ENCODE data around the gene SYNDIG1. TPM values are rescaled to one million over a fixed set of nuclear protein-coding genes. Genes with fewer than 3 reads are reported as not detected.
A peak's percentile ranks its signal among the peaks of the same experiment; 100 is the strongest.

Gene SYNDIG1
- total and polyA plus RNA-seq, 2 donors = 1.7 to 2.2 TPM

GRCh38 chr20:24628985-24629384, 159.6 kb downstream of the SYNDIG1 start:
- Histone ChIP-seq H3K27ac (ENCODE audit: low read depth) (no peak overlapping the region), H3K4me1 (ENCODE audit: insufficient read depth) (no peaks in the 10 kb centered on the region), H3K36me3 (ENCODE audit: insufficient read depth) (no peaks in the 10 kb centered on the region), H3K4me3 (ENCODE audit: low read depth, low read length) (no peak overlapping the region)
- no peak for DNase-seq (ENCODE audit: extremely low spot score)
- WGBS = 92% methylated on average over 6 of the region's 6 CpGs

- DNase-seq (ENCODE audit: extremely low spot score) = peak; percentile 33
- Histone ChIP-seq H3K27ac (ENCODE audit: low read depth) (no peak overlapping the region), H3K36me3 (ENCODE audit: insufficient read depth) (no peaks in the 10 kb centered on the region), H3K4me3 (ENCODE audit: low read depth, low read length) (no peak overlapping the region), H3K4me1 (ENCODE audit: insufficient read depth) (no peaks in the 10 kb centered on the region)
- WGBS = 60% methylated on average over 3 of the region's 3 CpGs
These were observed 160.2 kb downstream of the SYNDIG1 start for GRCh38 chr20:24629668-24630067.

- no peaks in the 10 kb centered on the region for H3K36me3 ChIP-seq (ENCODE audit: insufficient read depth)
- H3K4me3 ChIP-seq (ENCODE audit: low read depth, low read length) = no peak overlapping the region
- H3K4me1 ChIP-seq (ENCODE audit: insufficient read depth) = no peaks in the 10 kb centered on the region
- WGBS = 98% methylated on average over 6 of the region's 6 CpGs
- no peak for DNase-seq (ENCODE audit: extremely low spot score)
- no peak overlapping the region for H3K27ac ChIP-seq (ENCODE audit: low read depth)
These were observed 161.2 kb downstream of the SYNDIG1 start for GRCh38 chr20:24630486-24631172.

GRCh38 chr20:24631173-24631505, 161.7 kb downstream of the SYNDIG1 start:
- Histone ChIP-seq H3K4me1 (ENCODE audit: insufficient read depth) (no peaks in the 10 kb centered on the region), H3K4me3 (ENCODE audit: low read depth, low read length) (no peak overlapping the region), H3K27ac (ENCODE audit: low read depth) (no peak overlapping the region), H3K36me3 (ENCODE audit: insufficient read depth) (no peaks in the 10 kb centered on the region)
- WGBS = 96% methylated on average over 11 of the region's 11 CpGs
- no peak for DNase-seq (ENCODE audit: extremely low spot score)

GRCh38 chr20:24632581-24632980, 163.2 kb downstream of the SYNDIG1 start:
- no peak overlapping the region for H3K4me3 ChIP-seq (ENCODE audit: low read depth, low read length)
- WGBS = 45% methylated on average over 7 of the region's 7 CpGs
- no peaks in the 10 kb centered on the region for H3K4me1 ChIP-seq (ENCODE audit: insufficient read depth)
- H3K36me3 ChIP-seq (ENCODE audit: insufficient read depth) = no peaks in the 10 kb centered on the region
- H3K27ac ChIP-seq (ENCODE audit: low read depth) = no peak overlapping the region
- no peak for DNase-seq (ENCODE audit: extremely low spot score)

GRCh38 chr20:24633026-24633425, 163.6 kb downstream of the SYNDIG1 start:
- no peak for DNase-seq (ENCODE audit: extremely low spot score)
- Histone ChIP-seq H3K36me3 (ENCODE audit: insufficient read depth) (no peaks in the 10 kb centered on the region), H3K4me3 (ENCODE audit: low read depth, low read length) (no peak overlapping the region), H3K27ac (ENCODE audit: low read depth) (no peak overlapping the region), H3K4me1 (ENCODE audit: insufficient read depth) (no peaks in the 10 kb centered on the region)
- 65% methylated on average over 12 of the region's 12 CpGs for WGBS

- no peak overlapping the region for H3K27ac ChIP-seq (ENCODE audit: low read depth)
- H3K4me3 ChIP-seq (ENCODE audit: low read depth, low read length) = no peak overlapping the region
- no peak for DNase-seq (ENCODE audit: extremely low spot score)
- H3K4me1 ChIP-seq (ENCODE audit: insufficient read depth) = no peaks in the 10 kb centered on the region
- H3K36me3 ChIP-seq (ENCODE audit: insufficient read depth) = no peaks in the 10 kb centered on the region
- 90% methylated on average over 10 of the region's 10 CpGs for WGBS
These were observed 164.1 kb downstream of the SYNDIG1 start for GRCh38 chr20:24633521-24633920.

- Histone ChIP-seq H3K36me3 (ENCODE audit: insufficient read depth) (no peaks in the 10 kb centered on the region), H3K27ac (ENCODE audit: low read depth) (no peak overlapping the region), H3K4me3 (ENCODE audit: low read depth, low read length) (no peak overlapping the region), H3K4me1 (ENCODE audit: insufficient read depth) (no peaks in the 10 kb centered on the region)
- no peak for DNase-seq (ENCODE audit: extremely low spot score)
- 46% methylated on average over 9 of the region's 9 CpGs for WGBS
These were observed 165.4 kb downstream of the SYNDIG1 start for GRCh38 chr20:24634855-24635254.

- 77% methylated on average over 2 of the region's 2 CpGs for WGBS
- Histone ChIP-seq H3K4me3 (ENCODE audit: low read depth, low read length) (no peak overlapping the region), H3K4me1 (ENCODE audit: insufficient read depth) (no peaks in the 10 kb centered on the region), H3K27ac (ENCODE audit: low read depth) (no peak overlapping the region), H3K36me3 (ENCODE audit: insufficient read depth) (no peaks in the 10 kb centered on the region)
- DNase-seq (ENCODE audit: extremely low spot score) = no peak
These were observed 167.2 kb downstream of the SYNDIG1 start for GRCh38 chr20:24636626-24637025.

GRCh38 chr20:24637087-24637486, 167.7 kb downstream of the SYNDIG1 start:
- no peak for DNase-seq (ENCODE audit: extremely low spot score)
- H3K4me3 ChIP-seq (ENCODE audit: low read depth, low read length) = no peak overlapping the region
- 86% methylated on average over 4 of the region's 4 CpGs for WGBS
- H3K36me3 ChIP-seq (ENCODE audit: insufficient read depth) = no peaks in the 10 kb centered on the region
- H3K4me1 ChIP-seq (ENCODE audit: insufficient read depth) = no peaks in the 10 kb centered on the region
- no peak overlapping the region for H3K27ac ChIP-seq (ENCODE audit: low read depth)

GRCh38 chr20:24637941-24638340, 168.5 kb downstream of the SYNDIG1 start:
- no peaks in the 10 kb centered on the region for H3K4me1 ChIP-seq (ENCODE audit: insufficient read depth)
- H3K27ac ChIP-seq (ENCODE audit: low read depth) = no peak overlapping the region
- H3K4me3 ChIP-seq (ENCODE audit: low read depth, low read length) = no peak overlapping the region
- H3K36me3 ChIP-seq (ENCODE audit: insufficient read depth) = no peaks in the 10 kb centered on the region
- WGBS = 86% methylated on average over 6 of the region's 6 CpGs
- no peak for DNase-seq (ENCODE audit: extremely low spot score)

- WGBS = 73% methylated on average over 12 of the region's 12 CpGs
- Histone ChIP-seq H3K36me3 (ENCODE audit: insufficient read depth) (no peaks in the 10 kb centered on the region), H3K4me3 (ENCODE audit: low read depth, low read length) (no peak overlapping the region), H3K27ac (ENCODE audit: low read depth) (no peak overlapping the region), H3K4me1 (ENCODE audit: insufficient read depth) (no peaks in the 10 kb centered on the region)
- no peak for DNase-seq (ENCODE audit: extremely low spot score)
These were observed 169.4 kb downstream of the SYNDIG1 start for GRCh38 chr20:24638591-24639548.

GRCh38 chr20:24640276-24640675, 170.8 kb downstream of the SYNDIG1 start:
- WGBS = 83% methylated on average over 2 of the region's 2 CpGs
- no peak overlapping the region for H3K27ac ChIP-seq (ENCODE audit: low read depth)
- no peak overlapping the region for H3K4me3 ChIP-seq (ENCODE audit: low read depth, low read length)
- DNase-seq (ENCODE audit: extremely low spot score) = no peak
- H3K36me3 ChIP-seq (ENCODE audit: insufficient read depth) = no peaks in the 10 kb centered on the region
- H3K4me1 ChIP-seq (ENCODE audit: insufficient read depth) = no peaks in the 10 kb centered on the region

GRCh38 chr20:24640686-24641085, 171.3 kb downstream of the SYNDIG1 start:
- Histone ChIP-seq H3K36me3 (ENCODE audit: insufficient read depth) (no peaks in the 10 kb centered on the region), H3K4me1 (ENCODE audit: insufficient read depth) (no peaks in the 10 kb centered on the region), H3K27ac (ENCODE audit: low read depth) (no peak overlapping the region), H3K4me3 (ENCODE audit: low read depth, low read length) (no peak overlapping the region)
- no peak for DNase-seq (ENCODE audit: extremely low spot score)
- 82% methylated on average over 6 of the region's 6 CpGs for WGBS

Measured in urinary bladder (tissue), 4 donors.